ENCODE data around the gene PRKCA.
A peak's percentile ranks its signal among the peaks of the same experiment; 100 is the strongest.

PRKCA gene

DNA sequence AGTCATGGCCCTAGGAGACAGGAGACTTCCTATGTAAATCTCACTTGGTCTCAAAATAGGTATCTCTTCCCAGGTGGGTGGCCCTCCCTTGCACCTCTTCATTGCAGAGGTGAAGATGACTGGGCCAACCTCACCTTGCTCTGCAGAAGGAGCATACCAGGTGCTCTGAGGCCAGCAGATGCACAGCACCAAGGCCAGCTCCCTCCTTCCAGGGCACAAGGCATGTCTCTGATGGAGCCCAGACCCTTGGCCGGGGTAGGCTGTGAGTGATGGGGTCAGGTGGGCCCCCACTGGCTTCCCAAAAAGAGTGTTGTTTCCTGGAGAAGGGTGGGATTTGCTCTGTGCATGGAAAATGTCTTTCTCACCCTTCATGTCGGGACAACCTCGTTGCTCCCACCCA lies 545.3 kb downstream of the PRKCA start:
- TF ChIP-seq ZFX (IDR thresholded peaks at IDR 0.05; ENCODE audit: borderline replicate concordance) = no peak
- TF ChIP-seq, protein P1, sequence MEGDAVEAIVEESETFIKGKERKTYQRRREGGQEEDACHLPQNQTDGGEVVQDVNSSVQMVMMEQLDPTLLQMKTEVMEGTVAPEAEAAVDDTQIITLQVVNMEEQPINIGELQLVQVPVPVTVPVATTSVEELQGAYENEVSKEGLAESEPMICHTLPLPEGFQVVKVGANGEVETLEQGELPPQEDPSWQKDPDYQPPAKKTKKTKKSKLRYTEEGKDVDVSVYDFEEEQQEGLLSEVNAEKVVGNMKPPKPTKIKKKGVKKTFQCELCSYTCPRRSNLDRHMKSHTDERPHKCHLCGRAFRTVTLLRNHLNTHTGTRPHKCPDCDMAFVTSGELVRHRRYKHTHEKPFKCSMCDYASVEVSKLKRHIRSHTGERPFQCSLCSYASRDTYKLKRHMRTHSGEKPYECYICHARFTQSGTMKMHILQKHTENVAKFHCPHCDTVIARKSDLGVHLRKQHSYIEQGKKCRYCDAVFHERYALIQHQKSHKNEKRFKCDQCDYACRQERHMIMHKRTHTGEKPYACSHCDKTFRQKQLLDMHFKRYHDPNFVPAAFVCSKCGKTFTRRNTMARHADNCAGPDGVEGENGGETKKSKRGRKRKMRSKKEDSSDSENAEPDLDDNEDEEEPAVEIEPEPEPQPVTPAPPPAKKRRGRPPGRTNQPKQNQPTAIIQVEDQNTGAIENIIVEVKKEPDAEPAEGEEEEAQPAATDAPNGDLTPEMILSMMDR (IDR thresholded peaks at IDR 0.05) = no peak
- H3K27ac ChIP-seq = no peak overlapping the region

GRCh38 chr17:66848496-66848895 lies 546.1 kb downstream of the PRKCA start:
- no peak for TF ChIP-seq ZFX (IDR thresholded peaks at IDR 0.05; ENCODE audit: borderline replicate concordance)
- TF ChIP-seq, protein P1 (IDR thresholded peaks at IDR 0.05) = no peak

DNA sequence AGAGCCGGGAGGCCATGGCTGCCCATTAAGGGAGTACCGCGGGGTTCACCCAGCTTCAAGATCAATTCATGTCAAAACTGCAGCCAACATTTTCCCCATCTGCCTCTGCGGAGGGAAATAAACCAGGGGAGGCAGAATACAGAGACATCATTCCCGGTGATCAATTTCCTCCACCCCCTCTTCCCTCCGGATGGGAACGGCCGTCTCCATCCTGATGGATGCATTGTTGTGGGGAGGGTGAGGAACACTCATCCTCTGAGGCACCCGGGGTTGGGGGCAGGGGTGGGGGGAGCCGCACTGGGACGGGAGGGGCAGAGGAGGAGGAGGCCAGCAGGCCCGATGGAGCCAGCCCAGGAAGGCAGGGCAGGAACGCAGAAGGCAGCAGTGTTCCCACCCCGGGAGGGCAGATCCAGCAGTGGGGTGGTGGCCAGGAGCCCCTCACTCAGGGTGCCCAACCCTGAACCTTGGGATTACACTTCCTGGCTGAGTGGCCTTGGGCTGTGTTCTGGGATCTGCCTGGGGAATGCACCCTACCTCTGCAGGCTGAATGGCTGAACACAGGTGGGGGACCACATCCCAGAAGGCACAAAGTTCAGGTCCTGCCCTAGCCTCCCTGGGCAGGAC lies 546.7 kb downstream of the PRKCA start:
- H3K27ac ChIP-seq = no peak overlapping the region
- TF ChIP-seq, protein P1 (IDR thresholded peaks at IDR 0.05) = no peak
- TF ChIP-seq ZFX (IDR thresholded peaks at IDR 0.05; ENCODE audit: borderline replicate concordance) = no peak

More at GRCh38 chr17:66848496-66848895, 546.1 kb downstream of the PRKCA start:
- H3K27ac ChIP-seq = no peak overlapping the region

- TF ChIP-seq ZFX (IDR thresholded peaks at IDR 0.05; ENCODE audit: borderline replicate concordance) = no peak
- TF ChIP-seq, protein P1 (IDR thresholded peaks at IDR 0.05) = no peak
- H3K27ac ChIP-seq = no peak overlapping the region
Measured at GRCh38 chr17:66849851-66850580, 547.6 kb downstream of the PRKCA start.

DNA sequence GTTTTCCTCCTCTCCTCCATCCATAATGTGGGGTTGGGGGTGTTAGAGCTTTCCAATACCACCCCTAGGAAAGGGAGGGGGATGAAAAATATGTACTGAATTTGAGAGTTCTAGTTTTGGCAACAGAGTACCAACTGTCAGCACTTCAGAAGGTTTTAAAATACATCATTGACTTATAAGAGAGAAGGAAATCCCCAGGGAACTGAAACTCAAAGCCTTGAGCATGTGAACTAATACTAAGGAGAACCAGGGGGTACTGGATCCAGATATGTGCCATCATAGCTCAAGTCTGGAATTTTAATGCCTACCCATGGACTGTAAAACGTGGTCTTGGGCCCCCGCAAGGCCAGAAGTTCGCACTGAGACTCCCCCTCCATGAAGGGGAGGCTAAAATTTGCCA lies 548.3 kb downstream of the PRKCA start:
- no peak overlapping the region for H3K27ac ChIP-seq
- TF ChIP-seq, protein P1 (IDR thresholded peaks at IDR 0.05) = no peak
- no peak for TF ChIP-seq ZFX (IDR thresholded peaks at IDR 0.05; ENCODE audit: borderline replicate concordance)

- TF ChIP-seq, protein P1 (IDR thresholded peaks at IDR 0.05) = peak; percentile 65
- TF ChIP-seq ZFX (IDR thresholded peaks at IDR 0.05; ENCODE audit: borderline replicate concordance) = no peak
- H3K27ac ChIP-seq = no peak overlapping the region
Measured at GRCh38 chr17:66855204-66855603, 552.8 kb downstream of the PRKCA start.
